Activated naive CD8-positive, alpha-beta T cell (primary cell): ENCODE results near the gene KCNN4.
A peak's percentile ranks its signal among the peaks of the same experiment; 100 is the strongest.

Source experiments
- H3K27ac Mint-ChIP-seq: one replicate; pipeline ENCODE4 v1.8.0; 2021; ENCODE audit warnings: mixed read lengths
- H3K27me3 Mint-ChIP-seq: one replicate; pipeline ENCODE4 v1.8.0; 2021; ENCODE audit warnings: mixed read lengths
- H3K36me3 Mint-ChIP-seq: one replicate; pipeline ENCODE4 v1.8.0; 2021; ENCODE audit warnings: mixed read lengths
- H3K4me1 Mint-ChIP-seq: one replicate; pipeline ENCODE4 v1.8.0; 2021; ENCODE audit warnings: low read depth, mixed read lengths
- H3K4me3 Mint-ChIP-seq: one replicate; pipeline ENCODE4 v1.8.0; 2021; ENCODE audit warnings: mild to moderate bottlenecking, mixed read lengths
- H3K9me3 Mint-ChIP-seq: one replicate; pipeline ENCODE4 v1.8.0; 2021; ENCODE audit warnings: low read depth, mixed read lengths

Gene KCNN4

DNA sequence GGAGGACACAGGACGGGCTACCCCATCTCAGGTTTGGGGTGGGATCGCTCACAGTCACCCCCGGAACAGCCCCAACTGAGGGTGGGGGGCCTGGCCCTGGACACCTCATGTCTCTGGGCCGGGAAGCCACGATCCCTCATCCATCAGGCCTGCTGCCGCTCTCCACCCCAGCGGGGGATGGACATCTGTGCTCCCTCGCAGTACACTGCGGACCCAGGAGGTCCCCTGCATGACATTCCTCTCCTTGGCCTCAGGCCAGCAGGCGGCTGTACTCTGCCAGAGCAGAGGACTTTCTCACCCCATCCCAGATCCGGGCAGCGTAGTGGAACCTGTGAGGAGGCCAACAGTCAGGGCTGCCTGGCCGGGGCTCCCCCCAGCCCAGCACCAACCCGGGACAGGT is 49.4 kb downstream of the KCNN4 start:
- Mint-ChIP-seq H3K4me1 (no peaks in the 10 kb centered on the region), H3K36me3 (peaks cover 8% of the 10 kb centered on the region), H3K27ac (no peak overlapping the region), H3K4me3 (no peak overlapping the region), H3K9me3 (no peaks in the 10 kb centered on the region), H3K27me3 (no peaks in the 10 kb centered on the region)

GRCh38 chr19:43729919-43730318 is 50.9 kb downstream of the KCNN4 start:
- H3K4me3 Mint-ChIP-seq, result no peak overlapping the region
- H3K27me3 Mint-ChIP-seq, result no peaks in the 10 kb centered on the region
- H3K9me3 Mint-ChIP-seq, result no peaks in the 10 kb centered on the region
- peaks cover 5% of the 10 kb centered on the region for H3K36me3 Mint-ChIP-seq
- peak overlapping the region; percentile 10 for H3K27ac Mint-ChIP-seq
- peaks cover 5% of the 10 kb centered on the region for H3K4me1 Mint-ChIP-seq

GRCh38 chr19:43727593-43727853 is 53.2 kb downstream of the KCNN4 start:
- Mint-ChIP-seq H3K4me1 (peaks cover 5% of the 10 kb centered on the region), H3K9me3 (no peaks in the 10 kb centered on the region), H3K36me3 (peaks cover 4% of the 10 kb centered on the region), H3K27me3 (no peaks in the 10 kb centered on the region), H3K27ac (no peak overlapping the region), H3K4me3 (no peak overlapping the region)

DNA sequence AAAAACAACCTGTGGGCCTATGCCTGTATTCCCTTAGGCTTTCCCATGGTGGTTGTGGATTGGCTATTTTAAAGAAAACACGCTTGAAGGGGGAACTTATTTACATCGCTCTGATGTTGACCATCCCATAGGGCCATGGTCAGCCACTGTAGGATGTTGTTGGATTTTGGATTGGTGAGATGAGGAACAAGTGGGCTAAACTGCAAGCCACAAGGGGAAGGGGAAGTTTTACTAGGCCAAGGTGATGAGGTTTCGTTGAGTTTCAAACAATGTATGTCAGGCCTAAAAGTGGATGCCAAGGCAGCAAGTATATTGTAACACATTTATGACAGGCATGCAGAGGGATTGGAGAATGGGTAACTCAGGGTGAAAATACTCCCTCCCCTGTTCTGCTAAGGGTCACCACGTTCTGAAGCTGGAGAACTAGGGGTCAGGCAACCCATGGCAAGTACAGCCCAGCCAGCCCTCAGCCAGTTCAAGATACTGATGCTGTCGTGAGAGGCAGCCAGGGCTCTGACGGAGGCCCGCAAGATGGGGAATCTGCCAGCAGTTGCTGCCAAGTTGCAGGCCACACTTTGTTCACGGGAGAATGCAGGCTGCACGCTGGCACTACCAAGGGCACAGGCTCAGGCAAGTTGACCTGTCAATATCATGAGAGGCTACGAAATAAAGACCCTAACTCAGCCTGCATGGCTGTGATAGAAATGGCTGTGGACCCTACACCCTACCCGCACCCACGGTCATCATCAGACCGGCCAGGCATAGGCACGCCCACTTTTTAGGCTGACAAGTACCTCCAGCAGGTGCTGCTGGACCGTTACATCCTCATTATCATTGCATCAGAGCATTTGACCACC is 53.8 kb downstream of the KCNN4 start:
- no peaks in the 10 kb centered on the region for H3K9me3 Mint-ChIP-seq
- H3K36me3 Mint-ChIP-seq, result peaks cover 4% of the 10 kb centered on the region
- no peak overlapping the region for H3K4me3 Mint-ChIP-seq
- peaks cover 5% of the 10 kb centered on the region for H3K4me1 Mint-ChIP-seq
- H3K27me3 Mint-ChIP-seq, result no peaks in the 10 kb centered on the region
- no peak overlapping the region for H3K27ac Mint-ChIP-seq

GRCh38 chr19:43725468-43725867 is 55.3 kb downstream of the KCNN4 start:
- no peak overlapping the region for H3K27ac Mint-ChIP-seq
- no peak overlapping the region for H3K4me3 Mint-ChIP-seq

DNA sequence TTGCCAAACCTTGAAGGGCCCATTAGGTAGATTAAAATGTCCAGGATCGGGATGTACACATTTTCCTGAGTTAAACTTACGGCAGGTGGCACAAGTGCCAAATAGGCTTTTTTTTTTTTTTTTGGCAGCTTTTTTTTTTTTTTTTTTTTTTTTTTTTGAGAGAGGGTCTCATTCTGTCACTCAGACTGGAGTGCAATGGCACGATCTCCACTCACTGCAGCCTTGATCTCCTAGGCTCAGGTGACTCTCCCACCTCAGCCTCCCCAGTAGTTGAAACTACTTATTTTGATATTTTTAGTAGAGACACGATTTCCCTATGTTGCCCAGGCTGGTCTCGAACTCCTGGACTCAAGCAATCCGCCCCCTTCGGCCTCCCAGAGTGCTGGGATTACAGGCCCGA is 55.9 kb downstream of the KCNN4 start:
- Mint-ChIP-seq H3K27ac (no peak overlapping the region), H3K4me3 (no peak overlapping the region), H3K36me3 (peaks cover 2% of the 10 kb centered on the region), H3K4me1 (peaks cover 5% of the 10 kb centered on the region), H3K27me3 (no peaks in the 10 kb centered on the region), H3K9me3 (no peaks in the 10 kb centered on the region)

More at GRCh38 chr19:43725468-43725867, 55.3 kb downstream of the KCNN4 start:
- Mint-ChIP-seq H3K27me3 (no peaks in the 10 kb centered on the region), H3K36me3 (peaks cover 4% of the 10 kb centered on the region), H3K9me3 (no peaks in the 10 kb centered on the region), H3K4me1 (peaks cover 5% of the 10 kb centered on the region)

GRCh38 chr19:43723588-43723987 is 57.2 kb downstream of the KCNN4 start:
- Mint-ChIP-seq H3K27ac (no peak overlapping the region), H3K27me3 (no peaks in the 10 kb centered on the region), H3K36me3 (peaks cover 2% of the 10 kb centered on the region), H3K9me3 (no peaks in the 10 kb centered on the region), H3K4me3 (no peak overlapping the region), H3K4me1 (peaks cover 5% of the 10 kb centered on the region)

GRCh38 chr19:43721469-43722048 is 59.2 kb downstream of the KCNN4 start:
- Mint-ChIP-seq H3K36me3 (no peaks in the 10 kb centered on the region), H3K4me3 (no peak overlapping the region), H3K9me3 (no peaks in the 10 kb centered on the region), H3K4me1 (peaks cover 5% of the 10 kb centered on the region), H3K27ac (no peak overlapping the region), H3K27me3 (no peaks in the 10 kb centered on the region)

DNA sequence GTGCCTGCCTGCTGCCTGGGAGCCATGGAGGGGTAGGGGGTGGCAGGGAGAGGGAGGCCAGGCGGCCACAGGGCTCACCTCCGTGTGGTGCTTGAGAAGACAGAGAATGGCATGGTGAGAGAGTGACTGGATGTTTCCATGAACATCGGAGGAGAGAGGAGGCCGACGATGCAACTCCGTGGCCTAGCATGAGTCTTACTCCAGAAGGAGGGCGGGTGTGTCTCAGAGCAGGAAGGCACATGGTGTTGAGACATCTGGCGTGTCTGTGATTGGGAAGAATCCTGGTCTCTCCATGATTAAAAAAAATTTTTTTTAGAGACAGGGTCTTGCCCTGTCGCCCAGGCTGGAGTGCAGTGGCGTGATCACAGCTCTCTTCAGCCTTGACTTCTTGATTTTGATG is 59.8 kb downstream of the KCNN4 start:
- Mint-ChIP-seq H3K27me3 (no peaks in the 10 kb centered on the region), H3K27ac (no peak overlapping the region), H3K4me1 (peaks cover 5% of the 10 kb centered on the region), H3K36me3 (no peaks in the 10 kb centered on the region), H3K4me3 (no peak overlapping the region), H3K9me3 (no peaks in the 10 kb centered on the region)

GRCh38 chr19:43719918-43720317 is 60.9 kb downstream of the KCNN4 start:
- H3K9me3 Mint-ChIP-seq, result no peaks in the 10 kb centered on the region
- H3K36me3 Mint-ChIP-seq, result no peaks in the 10 kb centered on the region
- H3K27me3 Mint-ChIP-seq, result no peaks in the 10 kb centered on the region
- no peak overlapping the region for H3K27ac Mint-ChIP-seq
- H3K4me1 Mint-ChIP-seq, result no peaks in the 10 kb centered on the region
- H3K4me3 Mint-ChIP-seq, result no peak overlapping the region

DNA sequence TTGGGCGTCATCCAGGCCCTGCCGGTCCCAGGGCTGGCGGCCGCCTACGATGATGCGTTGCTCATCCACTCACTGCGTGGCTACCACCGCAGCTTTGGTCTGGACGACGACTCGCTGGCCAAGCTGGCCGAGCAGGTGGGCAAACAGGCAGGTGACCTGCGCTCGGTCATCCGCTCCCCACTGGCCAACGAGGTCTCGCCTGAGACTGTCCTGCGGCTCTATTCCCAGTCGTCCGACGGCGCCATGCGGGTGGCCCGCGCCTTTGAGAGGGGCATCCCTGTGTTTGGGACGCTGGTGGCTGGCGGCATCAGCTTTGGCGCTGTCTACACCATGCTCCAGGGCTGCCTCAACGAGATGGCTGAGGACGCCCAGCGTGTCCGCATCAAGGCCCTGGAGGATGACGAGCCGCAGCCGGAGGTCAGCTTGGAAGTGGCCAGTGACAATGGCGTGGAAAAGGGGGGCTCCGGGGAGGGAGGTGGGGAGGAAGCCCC is 61.4 kb downstream of the KCNN4 start:
- H3K9me3 Mint-ChIP-seq, result no peaks in the 10 kb centered on the region
- no peak overlapping the region for H3K27ac Mint-ChIP-seq
- H3K36me3 Mint-ChIP-seq, result no peaks in the 10 kb centered on the region
- H3K4me3 Mint-ChIP-seq, result no peak overlapping the region
- peaks cover 2% of the 10 kb centered on the region for H3K27me3 Mint-ChIP-seq
- no peaks in the 10 kb centered on the region for H3K4me1 Mint-ChIP-seq

- Mint-ChIP-seq H3K27me3 (peaks cover 2% of the 10 kb centered on the region), H3K36me3 (no peaks in the 10 kb centered on the region), H3K4me1 (no peaks in the 10 kb centered on the region), H3K9me3 (no peaks in the 10 kb centered on the region), H3K27ac (no peak overlapping the region), H3K4me3 (no peak overlapping the region)
Measured at GRCh38 chr19:43718627-43719377, 62.0 kb downstream of the KCNN4 start.
